Endodermal cell (in vitro differentiated cells): ENCODE data around the gene RTF2. TPM values are rescaled to one million over a fixed set of nuclear protein-coding genes. Genes with fewer than 3 reads are reported as not detected.

Experiments used
- DNase-seq: peaks from one replicate; pipeline ENCODE4 v3.0.0-alpha.2; 2017
- H3K27ac ChIP-seq: 2 replicates; pipeline ENCODE4 v1.5.1; 2013; ENCODE audit warnings: mild to moderate bottlenecking, low read depth, low read length, moderate library complexity
- H3K27me3 ChIP-seq: 2 replicates; pipeline ENCODE4 v1.6.1; 2013; ENCODE audit warnings: mild to moderate bottlenecking, low read length, moderate library complexity; ENCODE audit not compliant: insufficient read depth, control insufficient read depth, poor library complexity, severe bottlenecking
- H3K36me3 ChIP-seq: 2 replicates; pipeline ENCODE4 v1.7.0; 2013; ENCODE audit warnings: mild to moderate bottlenecking, low read length, moderate library complexity; ENCODE audit not compliant: control insufficient read depth, insufficient read depth
- H3K4me1 ChIP-seq: one replicate; pipeline ENCODE4 v1.7.0; 2013; ENCODE audit warnings: low read length; ENCODE audit not compliant: control insufficient read depth, insufficient read depth
- H3K4me3 ChIP-seq: 2 replicates; pipeline ENCODE4 v1.5.1; 2013; ENCODE audit warnings: mild to moderate bottlenecking, low read length, moderate library complexity
- H3K9ac ChIP-seq: 2 replicates; pipeline ENCODE4 v1.6.1; 2013; ENCODE audit warnings: mild to moderate bottlenecking, low read length, moderate library complexity; ENCODE audit not compliant: poor library complexity, severe bottlenecking; ENCODE audit errors: extremely low read depth
- H3K9me3 ChIP-seq: 2 replicates; pipeline ENCODE4 v1.6.1; 2013; ENCODE audit warnings: mild to moderate bottlenecking, low read length, moderate library complexity; ENCODE audit not compliant: control insufficient read depth
- H3K27ac Mint-ChIP-seq: 2 replicates; pipeline ENCODE4 v1.8.0; 2020; ENCODE audit warnings: mixed read lengths
- H3K27me3 Mint-ChIP-seq: 2 replicates; pipeline ENCODE4 v1.8.0; 2021; ENCODE audit warnings: mild to moderate bottlenecking, mixed read lengths; ENCODE audit not compliant: insufficient read depth
- H3K36me3 Mint-ChIP-seq: 2 replicates; pipeline ENCODE4 v1.8.0; 2020; ENCODE audit warnings: low read depth, mixed read lengths
- H3K4me1 Mint-ChIP-seq: 2 replicates; pipeline ENCODE4 v1.8.0; 2020; ENCODE audit warnings: mixed read lengths
- H3K4me3 Mint-ChIP-seq: 2 replicates; pipeline ENCODE4 v1.8.0; 2020; ENCODE audit warnings: mild to moderate bottlenecking, moderate library complexity, mixed read lengths
- H3K9me3 Mint-ChIP-seq: 2 replicates; pipeline ENCODE4 v1.8.0; 2020; ENCODE audit warnings: mild to moderate bottlenecking, mixed read lengths
- CTCF ChIP-seq: fragments of 200-600 bp; sonication (generic); conservative IDR thresholded peaks from 2 replicates; pipeline ENCODE4 v1.5.0; 2021; ENCODE audit warnings: antibody characterized with exemption, mild to moderate bottlenecking
- WGBS, 2 experiments: methylation state at CpG; one replicate each; pipeline versions ENCODE4 v1.1.5 to v1.1.7; 2013; ENCODE audit warnings: missing lambda C conversion rate in 2 of 2, mixed read lengths in 1 of 2; ENCODE audit not compliant: insufficient coverage in 1 of 2, insufficient read length in 1 of 2; 5-methylcytosine and 5-hydroxymethylcytosine counted together
- total RNA-seq, 2 donors: library from RNA; stranded (reverse); fragmentation: NEBNext Ultra II Directional in 1 of 2; extraction: Animal tissue kit (Norgen Biotek cat#: 25700) in 1 of 2; gene quantifications; 2 replicates in 1 of 2; 3 replicates in 1 of 2; pipeline ENCODE4 v1.2.1, GENCODE V29; 2021

Gene RTF2
- total RNA-seq, 2 donors from 2014 or later = 63.0 to 65.1 TPM

- H3K36me3 ChIP-seq = no peaks in the 10 kb centered on the region
These were observed 39.5 kb upstream of the RTF2 start for GRCh38 chr20:56428881-56429280.

GRCh38 chr20:56429502-56429901, 38.9 kb upstream of the RTF2 start:
- H3K27ac ChIP-seq = no peak overlapping the region
- no peaks in the 10 kb centered on the region for H3K36me3 Mint-ChIP-seq
- peaks cover 4% of the 10 kb centered on the region for H3K27me3 ChIP-seq
- H3K27me3 Mint-ChIP-seq = peaks cover 47% of the 10 kb centered on the region
- TF ChIP-seq CTCF = no peak
- no peaks in the 10 kb centered on the region for H3K36me3 ChIP-seq
- H3K4me1 Mint-ChIP-seq = peaks cover 8% of the 10 kb centered on the region
- H3K4me3 ChIP-seq = no peak overlapping the region
- no peaks in the 10 kb centered on the region for H3K9me3 ChIP-seq
- H3K9me3 Mint-ChIP-seq = no peaks in the 10 kb centered on the region
- H3K4me1 ChIP-seq = peaks cover 5% of the 10 kb centered on the region
- no peak overlapping the region for H3K9ac ChIP-seq
- H3K4me3 Mint-ChIP-seq = no peak overlapping the region
- no peak for DNase-seq
- H3K27ac Mint-ChIP-seq = no peak overlapping the region
- 72 to 74% methylated on average over 6 of the region's 6 CpGs for WGBS, 2 experiments

More at GRCh38 chr20:56428881-56429280, 39.5 kb upstream of the RTF2 start:
- TF ChIP-seq CTCF = no peak
- Mint-ChIP-seq H3K27ac (no peak overlapping the region), H3K36me3 (no peaks in the 10 kb centered on the region), H3K4me1 (peaks cover 8% of the 10 kb centered on the region), H3K27me3 (peaks cover 51% of the 10 kb centered on the region), H3K4me3 (no peak overlapping the region), H3K9me3 (no peaks in the 10 kb centered on the region)
- Histone ChIP-seq H3K9ac (no peak overlapping the region), H3K27me3 (peaks cover 4% of the 10 kb centered on the region), H3K9me3 (no peaks in the 10 kb centered on the region), H3K27ac (no peak overlapping the region), H3K4me3 (no peak overlapping the region), H3K4me1 (peaks cover 5% of the 10 kb centered on the region)
- 89 to 90% methylated on average over 5 to 8 of the region's 8 CpGs for WGBS, 2 experiments
- DNase-seq = peak; percentile 29

GRCh38 chr20:56429941-56430340, 38.5 kb upstream of the RTF2 start:
- TF ChIP-seq CTCF = no peak
- WGBS, 2 experiments = 67 to 73% methylated on average over 3 to 4 of the region's 4 CpGs
- Histone ChIP-seq H3K9ac (no peak overlapping the region), H3K9me3 (no peaks in the 10 kb centered on the region), H3K36me3 (no peaks in the 10 kb centered on the region), H3K27me3 (peaks cover 4% of the 10 kb centered on the region), H3K4me1 (peaks cover 5% of the 10 kb centered on the region), H3K4me3 (no peak overlapping the region), H3K27ac (no peak overlapping the region)
- H3K9me3 Mint-ChIP-seq = no peaks in the 10 kb centered on the region
- no peak overlapping the region for H3K4me3 Mint-ChIP-seq
- peak; percentile 5 for DNase-seq
- peaks cover 8% of the 10 kb centered on the region for H3K4me1 Mint-ChIP-seq
- H3K27ac Mint-ChIP-seq = no peak overlapping the region
- H3K36me3 Mint-ChIP-seq = no peaks in the 10 kb centered on the region
- peaks cover 43% of the 10 kb centered on the region for H3K27me3 Mint-ChIP-seq
